Measurements from ENCODE around the gene MLN.

The MLN gene

GRCh38 chr6:33803571-33804053 lies at the start of gene MLN:
Gene MLN, minus strand, starts transcription at chr6:33804003. Its CDS starts 2,840 bp downstream, at chr6:33801163.
- no peak for DNase-seq (ENCODE audit: low spot score)
- Histone ChIP-seq H3K4me3 (ENCODE audit: severe bottlenecking) (no peak within 1 kb of the TSS), H3K4me1 (ENCODE audit: insufficient read depth, poor library complexity, severe bottlenecking) (no peaks in the 10 kb centered on the region), H3K9me3 (ENCODE audit: severe bottlenecking) (no peaks in the 10 kb centered on the region), H3K27me3 (ENCODE audit: insufficient read depth, poor library complexity, severe bottlenecking) (peaks cover 5% of the 10 kb centered on the region), H3K27ac (ENCODE audit: poor library complexity, severe bottlenecking) (no peak within 1 kb of the TSS), H3K36me3 (ENCODE audit: low read depth) (no peaks in the 10 kb centered on the region)
- TF ChIP-seq CTCF (IDR thresholded peaks at IDR 0.05; ENCODE audit: poor library complexity, severe bottlenecking) = no peak
- ATAC-seq (ENCODE audit: low read depth) = no peak

GRCh38 chr6:33853026-33853425 lies 49.2 kb upstream of the MLN start:
- Histone ChIP-seq H3K27ac (ENCODE audit: poor library complexity, severe bottlenecking) (no peak overlapping the region), H3K4me3 (ENCODE audit: severe bottlenecking) (no peak overlapping the region), H3K4me1 (ENCODE audit: insufficient read depth, poor library complexity, severe bottlenecking) (no peaks in the 10 kb centered on the region), H3K9me3 (ENCODE audit: severe bottlenecking) (no peaks in the 10 kb centered on the region), H3K27me3 (ENCODE audit: insufficient read depth, poor library complexity, severe bottlenecking) (no peaks in the 10 kb centered on the region), H3K36me3 (ENCODE audit: low read depth) (no peaks in the 10 kb centered on the region)
- DNase-seq (ENCODE audit: low spot score) (no peak), ATAC-seq (ENCODE audit: low read depth) (no peak)
- TF ChIP-seq CTCF (IDR thresholded peaks at IDR 0.05; ENCODE audit: poor library complexity, severe bottlenecking) = no peak

- Histone ChIP-seq H3K4me1 (ENCODE audit: insufficient read depth, poor library complexity, severe bottlenecking) (no peaks in the 10 kb centered on the region), H3K27me3 (ENCODE audit: insufficient read depth, poor library complexity, severe bottlenecking) (no peaks in the 10 kb centered on the region), H3K36me3 (ENCODE audit: low read depth) (no peaks in the 10 kb centered on the region), H3K4me3 (ENCODE audit: severe bottlenecking) (no peak overlapping the region), H3K9me3 (ENCODE audit: severe bottlenecking) (no peaks in the 10 kb centered on the region), H3K27ac (ENCODE audit: poor library complexity, severe bottlenecking) (no peak overlapping the region)
- peak; percentile 44 for TF ChIP-seq CTCF (IDR thresholded peaks at IDR 0.05; ENCODE audit: poor library complexity, severe bottlenecking)
- ATAC-seq (ENCODE audit: low read depth) (peak; percentile 43; the same call in 1 of the 3 replicates), DNase-seq (ENCODE audit: low spot score) (no peak)
These were observed 48.2 kb upstream of the MLN start for GRCh38 chr6:33851959-33852358.

- no peak for ATAC-seq (ENCODE audit: low read depth)
- Histone ChIP-seq H3K27me3 (ENCODE audit: insufficient read depth, poor library complexity, severe bottlenecking) (no peaks in the 10 kb centered on the region), H3K9me3 (ENCODE audit: severe bottlenecking) (no peaks in the 10 kb centered on the region), H3K36me3 (ENCODE audit: low read depth) (no peaks in the 10 kb centered on the region), H3K4me1 (ENCODE audit: insufficient read depth, poor library complexity, severe bottlenecking) (peaks cover 2% of the 10 kb centered on the region), H3K27ac (ENCODE audit: poor library complexity, severe bottlenecking) (no peak overlapping the region), H3K4me3 (ENCODE audit: severe bottlenecking) (no peak overlapping the region)
- DNase-seq (ENCODE audit: low spot score) = no peak
- no peak for TF ChIP-seq CTCF (IDR thresholded peaks at IDR 0.05; ENCODE audit: poor library complexity, severe bottlenecking)
These were observed 47.2 kb upstream of the MLN start for GRCh38 chr6:33850869-33851541.

- H3K27me3 ChIP-seq (ENCODE audit: insufficient read depth, poor library complexity, severe bottlenecking) = no peaks in the 10 kb centered on the region
- no peak overlapping the region for H3K4me3 ChIP-seq (ENCODE audit: severe bottlenecking)
- no peak for TF ChIP-seq CTCF (IDR thresholded peaks at IDR 0.05; ENCODE audit: poor library complexity, severe bottlenecking)
- H3K27ac ChIP-seq (ENCODE audit: poor library complexity, severe bottlenecking) = no peak overlapping the region
- H3K9me3 ChIP-seq (ENCODE audit: severe bottlenecking) = no peaks in the 10 kb centered on the region
- ATAC-seq (ENCODE audit: low read depth) (no peak), DNase-seq (ENCODE audit: low spot score) (no peak)
- peaks cover 5% of the 10 kb centered on the region for H3K4me1 ChIP-seq (ENCODE audit: insufficient read depth, poor library complexity, severe bottlenecking)
- H3K36me3 ChIP-seq (ENCODE audit: low read depth) = no peaks in the 10 kb centered on the region
These were observed 46.5 kb upstream of the MLN start for GRCh38 chr6:33850296-33850695.

All from RWPE2 (cell line).